HG03442 (cell line): ENCODE data around the gene TAF15.

Source experiments
- ATAC-seq: cut with Tn5 transposase; IDR thresholded peaks from one replicate; pipeline ENCODE4 v1.9.1; 2021; ENCODE audit warnings: mild to moderate bottlenecking, moderate library complexity; ENCODE audit not compliant: unreplicated experiment

TAF15 gene

GRCh38 chr17:35786941-35787432 is 22.3 kb upstream of the TAF15 start:
- ATAC-seq = no peak

GRCh38 chr17:35788477-35789368 is 20.6 kb upstream of the TAF15 start:
- no peak for ATAC-seq

GRCh38 chr17:35790841-35791240 is 18.4 kb upstream of the TAF15 start:
- no peak for ATAC-seq

GRCh38 chr17:35791681-35792350 is 17.5 kb upstream of the TAF15 start:
- no peak for ATAC-seq

- no peak for ATAC-seq
These were observed 16.0 kb upstream of the TAF15 start for GRCh38 chr17:35793257-35793656.

DNA sequence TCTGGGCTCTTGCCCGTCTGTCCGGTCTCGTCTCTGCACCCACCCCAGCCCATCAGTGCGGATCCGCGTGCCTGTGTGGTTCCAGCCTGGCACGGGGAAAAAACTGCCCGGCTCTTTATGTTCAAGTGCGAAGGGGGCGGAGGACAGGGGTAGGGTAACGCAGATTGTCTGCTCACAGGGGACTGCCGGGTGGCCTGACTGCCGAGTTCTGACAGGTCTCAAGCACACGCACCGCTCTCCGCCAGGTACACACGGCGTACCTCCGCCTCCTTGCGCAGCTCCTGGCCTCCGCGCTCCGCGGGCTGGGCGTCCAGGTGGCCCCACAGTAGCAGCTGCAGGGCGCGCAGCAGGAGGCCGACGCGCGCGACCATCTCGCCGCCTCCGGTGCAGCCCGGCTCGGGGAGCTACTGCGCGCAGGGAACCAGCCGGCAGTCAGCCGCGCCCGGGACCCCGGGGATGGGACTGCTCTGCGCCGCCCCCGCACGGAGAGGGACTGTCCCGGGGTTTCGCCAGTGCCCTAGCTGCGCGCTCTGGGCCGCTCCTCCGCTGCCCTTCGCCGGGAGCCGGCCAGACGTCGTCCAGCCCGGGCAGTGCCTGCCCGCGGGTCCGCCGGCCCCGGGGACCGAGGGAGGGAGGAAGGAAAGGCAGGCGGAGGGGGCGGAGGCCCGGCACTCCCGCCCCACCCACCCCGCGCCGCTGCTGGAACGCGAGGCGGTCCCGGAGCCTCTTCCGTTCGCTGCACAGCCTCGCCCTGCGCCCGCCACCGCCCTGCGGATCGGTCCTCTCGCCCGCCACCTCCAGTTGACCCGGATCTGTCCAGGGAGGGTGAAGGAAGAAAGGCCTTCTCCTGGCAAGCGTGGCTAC is 14.0 kb upstream of the TAF15 start, which contains the start of gene MMP28:
Gene MMP28 (minus strand): TSS at position 635 of the 864 bp plus-strand sequence. CDS start 264 bp downstream, at position 371.
- no peak for ATAC-seq

GRCh38 chr17:35795871-35796265 is 13.4 kb upstream of the TAF15 start:
- no peak for ATAC-seq

DNA sequence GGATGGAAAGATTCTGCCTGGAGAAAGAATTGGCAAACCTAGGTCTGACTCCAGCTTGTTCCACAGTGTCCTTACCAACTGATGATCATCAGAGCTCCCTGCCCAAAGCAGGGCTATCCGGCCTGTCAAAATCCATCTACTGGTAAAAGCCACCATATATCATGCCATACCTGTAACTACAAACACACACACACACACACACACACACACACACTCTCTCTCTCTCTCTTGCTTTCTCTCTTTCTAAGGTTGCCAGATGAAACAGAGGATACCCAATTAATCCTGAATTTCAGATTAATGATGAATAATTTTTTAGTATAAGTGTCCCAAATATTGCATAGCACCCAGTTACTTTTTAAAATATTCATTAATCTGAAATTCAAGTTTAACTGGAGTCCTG is 12.3 kb upstream of the TAF15 start:
- ATAC-seq = no peak

DNA sequence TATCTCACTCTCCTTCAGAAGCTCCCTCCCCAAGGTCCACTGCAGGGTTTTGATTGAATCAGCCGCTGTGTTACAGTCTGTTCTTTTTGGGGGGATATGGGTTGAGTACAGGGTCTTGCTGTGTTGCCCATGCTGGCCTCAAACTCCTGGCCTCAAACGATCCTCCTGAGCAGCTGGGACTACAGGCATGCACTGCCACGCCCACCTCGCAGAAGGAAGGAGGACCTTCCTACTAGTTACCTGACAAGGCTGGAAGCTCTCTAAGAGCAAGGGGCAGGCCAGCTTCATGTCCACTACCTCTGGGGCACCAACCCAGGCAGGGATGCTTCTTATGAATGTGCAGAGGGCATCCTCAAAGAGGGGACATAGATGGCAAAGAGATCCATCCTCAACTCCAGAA is 11.9 kb upstream of the TAF15 start:
- ATAC-seq = no peak

DNA sequence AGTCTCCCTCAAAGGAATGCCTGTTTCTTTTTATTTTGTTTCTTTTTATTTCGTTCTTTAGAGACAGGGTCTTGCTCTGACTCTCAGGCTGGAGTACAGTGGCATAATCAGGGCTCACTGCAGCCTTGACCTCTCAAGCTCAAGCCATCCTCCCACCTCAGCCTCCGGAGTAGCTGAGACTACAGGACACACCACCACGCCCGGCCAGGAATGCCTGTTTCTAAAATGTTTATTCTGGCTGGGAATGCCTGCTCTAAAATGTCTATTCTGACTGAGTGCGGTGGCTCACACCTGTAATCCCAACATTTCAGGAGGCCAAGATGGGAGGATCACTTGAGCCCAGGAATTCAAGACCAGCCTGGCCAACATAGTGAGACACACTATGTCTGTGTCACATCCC is 11.4 kb upstream of the TAF15 start:
- ATAC-seq = no peak

DNA sequence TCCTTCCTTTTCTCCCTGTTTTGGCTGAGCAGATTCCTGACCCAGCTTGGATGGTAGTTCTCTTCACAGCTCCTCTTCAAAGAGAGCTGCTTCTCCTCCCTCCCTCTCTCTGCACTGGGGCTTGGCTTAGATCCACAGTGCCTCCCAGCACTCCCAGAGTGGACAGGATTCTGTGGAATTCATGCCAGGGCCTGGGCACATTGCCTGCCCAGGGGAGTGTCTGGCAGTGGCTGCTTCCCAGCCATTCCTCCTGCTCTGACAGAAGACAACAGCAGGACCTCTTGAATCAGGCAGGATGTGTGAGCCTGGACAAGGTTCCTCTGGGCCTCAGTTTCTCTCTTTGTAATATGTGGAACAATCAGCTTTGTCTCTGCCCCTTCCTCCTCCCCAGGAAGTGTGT is 9.3 kb upstream of the TAF15 start:
- ATAC-seq = no peak

DNA sequence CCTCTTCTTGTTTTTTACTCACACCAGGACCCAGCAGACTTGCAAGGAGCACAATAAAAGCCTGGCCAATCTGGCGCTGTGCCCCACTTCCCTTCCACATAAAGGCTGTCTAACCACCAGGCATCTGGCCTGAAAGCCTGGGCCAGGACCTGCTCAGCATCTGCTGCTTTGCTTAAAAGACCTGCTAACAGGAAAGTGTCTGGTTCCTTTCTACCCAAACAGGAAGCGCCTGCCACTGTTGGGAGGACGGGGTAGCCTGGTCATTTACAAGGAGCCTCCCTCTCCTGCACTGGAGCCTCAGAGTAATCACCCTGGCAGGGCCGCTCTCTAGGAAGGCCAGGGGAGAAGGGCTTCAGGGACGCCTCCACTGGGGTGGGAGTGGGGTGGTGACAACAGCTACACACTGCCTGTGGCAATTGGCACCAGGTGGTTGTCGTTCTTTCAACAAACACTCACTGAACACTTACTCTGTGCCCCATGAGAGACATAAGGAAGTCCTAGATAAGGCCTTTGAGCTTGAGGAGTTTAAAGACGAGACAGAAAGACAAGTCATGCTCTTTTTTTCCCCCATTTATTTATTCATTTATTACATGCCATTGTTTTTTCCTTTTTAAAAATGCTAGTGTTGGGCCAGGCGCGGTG is 7.6 kb upstream of the TAF15 start:
- ATAC-seq = no peak

DNA sequence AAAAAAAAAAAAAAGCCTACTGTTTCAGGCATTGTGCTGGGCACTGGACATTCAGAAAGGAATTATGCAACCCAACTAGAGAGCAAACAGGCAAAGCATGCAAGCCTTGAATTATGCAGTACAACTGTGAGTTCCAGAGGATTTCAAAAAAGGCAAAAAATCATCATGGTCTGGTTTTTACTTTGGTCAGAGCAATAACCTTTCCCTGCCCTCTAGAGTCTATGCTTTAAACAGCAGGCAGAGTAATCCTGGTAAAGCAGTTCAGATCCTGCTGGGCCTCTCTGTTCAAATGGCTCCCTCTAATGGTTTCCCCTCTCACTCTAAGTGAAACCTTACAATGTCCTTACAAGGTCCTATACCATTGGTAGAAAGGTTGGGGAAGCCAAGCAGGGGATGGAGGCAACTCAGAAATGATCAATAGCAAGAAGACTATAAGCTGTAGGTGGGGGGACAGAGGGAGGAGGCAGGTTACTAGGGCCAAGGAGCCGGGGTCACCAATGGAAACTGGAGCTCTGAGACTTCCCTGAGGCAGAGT is 4.6 kb upstream of the TAF15 start:
- no peak for ATAC-seq

DNA sequence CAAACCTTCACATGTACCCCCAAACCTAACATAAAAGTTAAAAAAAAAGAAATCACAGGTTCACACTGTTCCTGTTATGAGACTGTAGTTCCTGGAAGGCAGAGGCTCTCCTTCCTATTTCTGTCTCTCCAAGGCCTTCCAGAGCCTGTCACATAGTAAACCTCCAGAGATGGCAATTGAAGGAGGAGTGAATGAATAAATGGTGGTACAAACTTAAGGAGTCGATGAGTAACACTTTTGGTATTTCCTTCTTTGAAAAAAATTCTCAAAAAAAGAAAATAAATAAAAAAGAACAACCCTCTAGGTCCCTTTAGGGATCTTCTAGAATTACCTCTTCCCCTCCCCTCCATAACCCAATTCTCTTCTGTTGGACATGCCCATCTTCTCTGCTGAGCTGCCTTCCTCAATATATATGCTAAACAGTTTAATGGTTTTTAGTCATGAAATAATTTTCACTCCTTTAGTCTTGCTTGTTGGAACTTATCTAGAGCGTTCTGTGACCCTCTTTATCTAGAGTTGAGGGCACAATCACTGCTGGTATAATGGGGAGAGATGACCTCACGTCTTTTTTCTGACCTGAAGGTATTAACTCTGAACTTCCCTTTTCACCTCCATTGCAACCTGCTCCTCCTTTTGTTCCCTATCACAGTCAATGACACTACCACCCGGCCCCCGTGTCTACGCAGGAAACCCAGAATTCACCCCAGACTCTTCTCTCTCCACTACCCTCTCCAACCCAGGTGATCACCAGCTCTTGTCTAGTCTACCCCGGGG is 1.7 kb upstream of the TAF15 start:
- no peak for ATAC-seq

- ATAC-seq = no peak
These were observed 883 bp upstream of the TAF15 start for GRCh38 chr17:35808240-35808961.

GRCh38 chr17:35809855-35810461 is 674 bp downstream of the TAF15 start:
- ATAC-seq = no peak

- no peak for ATAC-seq
These were observed 2.5 kb downstream of the TAF15 start for GRCh38 chr17:35811759-35812158.

DNA sequence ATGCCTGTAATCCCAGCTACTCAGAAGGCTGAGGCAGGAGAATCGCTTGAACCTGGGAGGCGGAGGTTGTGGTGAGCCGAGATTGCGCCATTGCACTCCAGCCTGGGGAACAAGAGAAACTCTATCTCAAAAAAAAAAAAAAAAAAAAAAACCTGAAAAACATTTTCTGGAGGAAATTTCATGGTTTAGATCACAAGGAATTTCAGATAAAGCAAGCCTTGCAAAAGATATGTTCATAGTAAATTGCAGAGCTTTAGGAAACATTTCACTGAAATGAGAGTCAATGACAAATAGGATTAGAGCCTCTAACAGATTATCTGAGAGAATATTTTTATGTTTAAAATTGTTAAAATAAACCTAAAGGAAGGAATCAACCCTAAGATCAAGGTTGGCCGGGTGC is 3.2 kb downstream of the TAF15 start:
- no peak for ATAC-seq

- ATAC-seq = no peak
These were observed 7.4 kb downstream of the TAF15 start for GRCh38 chr17:35816723-35817122.
